Hindlimb muscle (tissue), 1 donor: ENCODE results near the gene KCNJ10. TPM values are rescaled to one million over a fixed set of nuclear protein-coding genes. Genes with fewer than 3 reads are reported as not detected.
A peak's percentile ranks its signal among the peaks of the same experiment; 100 is the strongest.

Experiments
- DNase-seq: peaks from one replicate; pipeline ENCODE4 v3.0.0-alpha.2; 2013
- polyA plus RNA-seq: library from polyadenylated mRNA; unstranded; fragments of 120-200 nt; gene quantifications from one replicate; pipeline ENCODE4 v1.2.1, GENCODE V29; 2013; ENCODE audit not compliant: insufficient read length

The KCNJ10 gene
- polyA plus RNA-seq, 1 donor = 0.46 TPM

DNA sequence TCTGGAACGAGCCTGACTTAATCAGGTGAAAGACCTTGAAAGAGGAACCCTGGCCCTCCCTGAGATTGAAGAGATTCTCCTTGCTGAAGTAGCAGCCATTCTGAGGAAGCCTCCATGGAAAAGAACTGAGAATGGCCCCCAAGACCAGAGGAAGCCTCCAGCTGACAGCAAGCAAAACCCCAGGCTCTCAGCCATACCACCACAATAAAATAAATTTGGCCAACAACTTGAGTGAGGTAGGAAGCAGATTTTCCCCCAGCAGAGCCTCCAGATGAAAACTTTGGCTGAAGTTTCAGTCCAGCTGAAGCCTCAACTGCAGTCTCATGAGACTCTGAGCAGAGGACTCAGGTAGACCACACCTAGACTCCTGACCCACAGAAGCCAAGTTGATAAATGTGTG is 82.0 kb downstream of the KCNJ10 start:
- no peak for DNase-seq

DNA sequence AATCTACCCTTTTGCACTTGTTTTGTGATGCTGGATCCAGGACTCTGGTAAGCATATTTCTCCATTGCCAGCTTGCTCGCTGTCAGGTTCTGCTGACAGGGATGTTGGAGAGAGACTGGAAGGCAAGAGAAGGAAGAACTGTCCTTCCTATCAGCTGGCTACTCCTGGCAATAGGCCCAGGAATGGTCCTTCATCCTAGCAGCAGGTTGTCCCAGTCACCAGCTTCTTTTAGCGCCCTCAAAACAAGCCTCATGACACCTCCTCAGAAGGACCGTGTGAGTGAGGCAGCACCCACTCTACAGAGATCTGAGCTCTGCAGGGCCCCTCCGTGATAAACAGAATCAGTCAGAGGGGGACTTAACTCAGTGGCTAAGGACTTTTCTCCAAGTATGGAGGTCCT is 82.8 kb downstream of the KCNJ10 start:
- no peak for DNase-seq

DNA sequence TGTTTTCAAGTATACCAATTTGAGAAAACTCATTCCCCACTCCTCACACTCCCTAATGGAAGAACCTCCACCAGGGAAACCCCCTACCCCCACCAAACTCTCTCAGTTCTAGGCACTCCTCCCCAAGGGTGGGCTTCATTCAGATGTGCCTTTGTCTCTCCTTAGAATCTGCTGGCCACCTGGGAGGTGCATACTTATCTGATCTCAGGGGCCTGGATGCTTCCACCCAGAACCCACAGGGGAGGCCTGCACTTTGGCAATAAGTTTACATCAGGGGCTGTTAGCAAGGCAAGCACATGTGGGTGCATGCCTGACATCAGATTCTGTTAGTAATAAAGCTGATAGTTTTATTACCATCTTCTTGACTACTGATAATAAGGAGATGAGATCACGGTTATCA is 83.4 kb downstream of the KCNJ10 start:
- no peak for DNase-seq

DNA sequence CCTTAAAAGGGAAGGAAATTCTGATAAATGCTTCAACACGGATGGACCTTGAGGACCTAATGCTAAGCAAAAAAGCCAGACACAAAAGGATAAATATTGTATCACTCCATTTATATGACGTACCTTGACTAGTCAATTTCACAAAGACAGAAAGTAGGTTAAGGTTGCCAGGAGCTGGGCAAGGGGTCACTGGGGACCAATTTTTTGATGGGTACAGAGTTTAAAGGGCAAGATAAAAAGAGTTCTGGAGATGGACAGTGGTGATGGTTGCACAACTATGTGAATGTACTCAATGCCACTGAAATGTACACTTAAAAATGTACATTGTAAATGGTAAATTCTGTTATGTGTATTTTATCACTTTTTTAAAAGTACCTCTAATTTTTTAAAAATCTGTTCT is 83.9 kb downstream of the KCNJ10 start:
- DNase-seq = no peak

DNA sequence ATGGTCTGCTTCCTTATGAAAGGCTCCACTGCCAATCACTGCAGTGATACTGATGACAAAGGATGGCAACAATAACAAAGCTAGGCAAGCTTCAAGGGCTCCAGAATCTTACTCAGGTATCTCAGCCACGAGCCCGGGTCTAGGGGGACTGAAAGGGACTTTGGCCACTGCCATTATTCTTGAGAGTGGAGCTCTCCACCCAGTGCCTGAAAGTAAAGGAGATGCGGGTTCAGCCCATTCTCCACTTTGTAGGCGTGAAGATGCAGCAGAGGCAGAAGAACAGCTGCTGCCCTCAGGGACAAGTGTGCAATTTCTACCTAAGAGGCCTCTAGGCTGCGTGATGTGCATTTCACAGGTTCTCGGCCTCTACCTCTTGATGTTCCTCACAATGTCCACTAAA is 84.5 kb downstream of the KCNJ10 start:
- no peak for DNase-seq

DNA sequence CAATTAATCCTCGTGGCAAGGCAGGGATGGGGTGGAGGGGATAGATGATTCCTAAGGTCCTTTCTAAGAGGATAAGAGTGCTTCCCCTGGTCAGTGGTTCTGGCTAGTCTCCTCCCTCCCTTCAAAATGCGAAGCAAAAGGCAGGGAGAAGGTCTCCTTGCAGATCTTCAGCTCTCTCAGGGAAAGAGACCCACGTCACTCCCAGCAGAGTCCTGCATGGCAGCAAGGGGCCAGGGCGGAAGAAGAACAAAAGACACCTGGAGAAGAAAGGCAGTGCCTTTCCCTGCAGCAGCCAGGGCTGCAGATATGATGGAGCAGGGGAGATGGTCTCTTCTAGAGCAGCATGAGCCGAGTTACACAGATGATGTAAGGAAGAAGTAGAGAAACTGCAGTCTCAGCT is 86.3 kb downstream of the KCNJ10 start:
- no peak for DNase-seq

DNA sequence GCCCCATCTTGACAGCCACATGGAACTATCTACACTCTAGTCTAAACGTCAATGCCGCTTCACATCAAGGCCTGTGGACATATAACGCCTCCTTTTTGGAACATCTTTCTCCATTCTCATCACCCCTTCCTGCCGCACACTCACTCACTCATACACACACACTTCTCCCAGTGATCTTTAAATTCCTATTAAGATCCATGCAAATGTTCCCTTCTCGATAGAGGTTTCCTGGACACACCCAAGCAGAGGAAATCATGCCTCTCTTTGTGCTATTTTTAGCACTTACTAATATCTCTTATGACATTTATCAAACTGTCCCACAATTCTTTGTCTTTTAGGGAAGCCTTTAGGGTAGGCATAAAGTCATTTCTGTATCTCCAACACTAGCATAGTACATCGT is 87.7 kb downstream of the KCNJ10 start:
- DNase-seq = no peak

DNA sequence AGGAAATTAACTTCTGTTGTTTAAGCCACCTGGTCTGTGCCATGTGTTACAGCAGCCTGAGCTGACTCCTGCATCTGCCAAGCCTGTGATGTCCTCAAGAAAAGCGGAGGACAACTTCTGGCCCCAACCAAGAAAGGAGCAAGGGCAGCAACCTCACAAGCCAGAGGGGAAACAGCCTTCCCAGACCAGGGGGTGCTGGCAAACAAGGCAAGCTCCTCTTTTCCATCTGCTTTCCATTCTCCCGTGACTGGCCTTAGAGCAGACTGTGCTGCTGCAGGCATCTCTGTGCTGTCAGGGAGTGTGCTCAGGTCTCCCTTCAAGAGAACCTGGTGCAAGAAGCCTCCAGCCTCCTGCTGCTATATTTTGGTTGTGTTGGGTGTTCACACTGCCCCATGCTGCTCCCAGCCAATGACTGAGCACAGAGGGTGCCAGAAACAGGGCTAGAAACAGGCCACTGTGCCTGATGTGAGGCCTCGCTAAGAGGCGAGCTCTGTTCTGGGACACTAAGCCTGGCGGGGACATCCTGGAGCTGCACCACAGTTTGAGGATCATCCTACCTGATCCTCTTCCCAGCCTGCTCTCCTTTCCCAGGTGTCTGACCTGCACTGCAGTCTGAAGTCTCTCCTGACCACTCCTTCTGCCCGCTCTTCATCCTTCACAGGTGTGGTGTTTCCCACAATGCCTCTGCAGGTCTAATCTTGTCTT is 88.5 kb downstream of the KCNJ10 start:
- DNase-seq = no peak

DNA sequence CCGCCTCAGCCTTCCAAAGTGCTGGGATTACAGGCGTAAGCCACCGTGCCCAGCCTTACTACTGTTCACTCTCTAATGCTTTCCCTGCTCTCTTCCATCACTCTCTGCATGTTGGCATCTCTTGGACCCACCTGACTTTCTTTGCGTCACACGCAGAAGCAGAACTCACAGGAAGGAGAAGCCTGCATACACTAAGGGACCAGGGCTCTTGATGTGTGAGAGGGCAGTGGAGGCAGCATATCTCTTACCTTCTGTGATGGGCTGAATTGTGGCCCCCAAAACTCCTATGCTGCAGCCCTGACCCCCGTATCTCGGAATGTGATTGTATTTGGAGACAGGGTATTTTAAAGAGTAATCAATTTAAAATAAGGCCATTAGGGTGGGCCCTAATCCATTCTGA is 89.2 kb downstream of the KCNJ10 start:
- DNase-seq = no peak

DNA sequence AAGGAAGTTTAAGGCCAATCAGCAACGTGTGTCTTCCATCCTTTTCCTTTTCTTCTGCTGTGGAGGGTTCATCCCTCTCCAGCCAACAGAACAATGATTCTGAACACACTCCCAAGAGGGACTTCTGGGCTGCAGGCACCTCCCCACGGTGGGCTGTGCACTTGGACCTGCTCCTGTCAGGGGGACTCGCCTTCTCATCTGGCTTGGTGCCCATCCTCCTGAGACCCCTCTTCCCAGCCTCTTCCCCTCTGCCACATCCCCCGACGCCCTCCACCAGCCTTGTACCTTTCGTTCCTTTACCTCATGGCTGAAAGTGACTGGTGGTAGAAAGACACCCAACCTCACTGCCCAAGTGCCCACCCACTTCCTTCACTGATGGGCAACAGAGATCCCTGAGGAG is 89.9 kb downstream of the KCNJ10 start:
- DNase-seq = no peak

DNA sequence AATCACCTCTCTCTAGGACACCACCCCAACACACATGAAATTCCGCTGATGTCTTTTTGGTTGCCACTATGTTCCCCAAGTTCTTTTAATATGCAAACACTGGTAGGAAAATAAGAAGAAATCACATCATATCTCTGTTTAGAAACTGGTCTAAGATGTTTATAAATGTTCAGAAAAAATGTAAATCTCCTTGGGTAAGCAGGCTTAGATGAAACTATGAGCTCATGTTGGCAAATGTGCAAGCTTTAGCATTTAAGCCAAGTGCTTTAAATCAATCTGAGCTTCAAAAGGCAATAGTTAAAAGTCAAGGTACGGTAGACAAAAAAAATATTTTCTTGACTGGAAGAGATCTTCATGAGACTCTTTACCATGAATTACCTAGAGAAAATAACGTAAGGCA is 90.7 kb downstream of the KCNJ10 start:
- DNase-seq = no peak

DNA sequence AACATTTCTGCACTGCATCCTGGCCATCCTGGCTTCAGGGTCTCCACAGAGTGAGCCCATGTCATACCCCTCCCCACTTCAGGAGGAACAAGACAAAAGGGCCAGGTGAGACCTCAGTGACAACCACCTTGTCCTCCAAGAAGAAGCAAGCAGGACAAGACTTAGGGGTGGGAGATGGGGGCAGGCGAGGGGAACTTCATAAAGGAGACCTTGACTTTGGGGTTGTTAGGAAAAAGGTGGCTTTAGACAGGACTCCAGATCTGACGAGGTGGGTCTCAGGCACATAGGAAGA is 91.9 kb downstream of the KCNJ10 start:
- no peak for DNase-seq

DNA sequence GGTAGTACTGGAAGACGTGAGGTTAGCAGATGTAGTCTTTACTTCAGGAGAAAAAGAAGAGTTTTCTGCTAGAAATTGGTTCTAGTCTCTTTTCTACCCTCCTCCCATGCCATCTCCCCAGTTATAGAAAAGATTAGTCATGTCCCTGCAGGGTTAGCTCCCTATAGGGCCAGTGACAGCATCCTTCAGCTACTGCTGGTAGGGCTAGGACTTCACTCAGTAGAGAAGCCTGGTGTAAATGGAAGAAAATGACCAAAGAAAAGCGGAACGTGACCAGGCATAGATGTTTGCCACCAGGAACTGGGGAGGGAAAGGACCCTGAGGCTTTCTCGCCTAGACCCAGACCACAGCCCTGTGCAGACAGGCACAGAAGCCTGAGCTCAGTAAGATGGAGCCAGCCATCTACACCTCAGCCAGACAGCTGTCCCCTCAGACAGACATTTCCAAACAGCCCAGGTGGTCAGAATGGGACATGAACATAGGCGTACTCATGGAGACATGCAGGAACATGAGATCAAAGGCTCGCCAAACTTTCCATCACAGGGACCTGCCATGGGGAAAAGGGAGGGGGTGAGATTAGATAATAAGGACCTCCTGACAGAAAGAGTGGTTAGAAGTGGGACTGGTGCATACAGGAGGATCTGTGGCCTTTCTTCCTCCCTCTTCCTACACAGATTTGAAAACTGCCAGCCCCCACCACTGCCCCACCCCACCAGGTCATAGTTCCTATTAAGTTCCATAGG is 92.4 kb downstream of the KCNJ10 start:
- no peak for DNase-seq

DNA sequence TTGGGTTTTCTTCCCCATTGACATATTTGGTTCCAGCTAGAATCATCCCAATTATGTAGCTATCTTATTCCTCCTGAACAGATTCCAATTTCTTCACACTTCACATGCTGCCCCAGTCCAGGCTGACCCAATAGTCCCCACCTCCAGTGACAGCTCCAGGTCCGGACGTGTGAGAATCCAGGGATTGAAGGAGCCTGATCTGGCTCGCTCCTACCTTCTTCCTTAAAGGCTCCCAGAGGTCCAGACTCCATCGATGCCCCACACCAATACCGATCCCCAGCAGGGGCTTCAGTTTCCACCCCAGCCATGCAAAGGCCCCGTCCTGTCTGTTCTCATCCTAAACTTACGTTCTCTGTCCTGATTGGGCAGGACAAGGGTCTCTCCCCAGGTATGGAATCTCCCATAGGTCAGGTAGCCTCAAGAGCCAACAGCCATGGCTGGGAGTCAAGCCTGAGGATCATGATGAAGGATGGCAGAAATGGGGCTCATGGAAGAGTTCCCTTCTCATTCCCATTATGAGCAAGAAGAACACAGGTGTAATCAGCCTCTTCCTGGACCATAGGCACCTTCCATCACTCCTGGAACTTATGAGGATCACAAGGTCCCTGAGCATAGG is 95.5 kb downstream of the KCNJ10 start:
- DNase-seq = no peak

DNA sequence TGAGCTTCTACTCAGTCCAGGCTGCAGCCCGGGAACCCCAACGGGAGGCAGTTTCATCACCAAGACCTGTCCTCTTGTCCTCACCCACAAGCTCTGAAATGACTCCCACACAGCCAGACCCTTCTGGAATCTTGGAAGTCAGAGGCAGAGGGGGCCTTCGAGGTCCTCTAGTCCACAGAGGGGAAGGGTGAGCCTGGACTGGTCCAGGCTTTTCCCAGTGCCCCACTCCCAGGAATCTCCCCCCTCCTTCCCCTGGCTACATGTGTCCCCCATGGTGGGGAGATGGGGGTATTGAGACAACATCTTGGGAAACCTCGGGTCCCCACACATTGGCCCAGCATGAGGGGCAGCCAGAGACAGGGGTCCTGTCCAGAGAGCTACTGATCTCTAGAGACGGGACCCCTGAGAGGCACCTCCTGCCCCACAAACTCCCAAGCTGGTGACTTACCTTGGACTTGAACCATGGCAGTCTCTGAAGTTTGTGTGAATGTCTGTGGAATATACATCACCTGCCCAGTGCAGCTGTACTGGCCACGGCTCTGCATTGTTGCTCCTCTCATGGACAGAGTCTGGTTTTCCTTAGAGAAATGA is 96.5 kb downstream of the KCNJ10 start:
- no peak for DNase-seq

DNA sequence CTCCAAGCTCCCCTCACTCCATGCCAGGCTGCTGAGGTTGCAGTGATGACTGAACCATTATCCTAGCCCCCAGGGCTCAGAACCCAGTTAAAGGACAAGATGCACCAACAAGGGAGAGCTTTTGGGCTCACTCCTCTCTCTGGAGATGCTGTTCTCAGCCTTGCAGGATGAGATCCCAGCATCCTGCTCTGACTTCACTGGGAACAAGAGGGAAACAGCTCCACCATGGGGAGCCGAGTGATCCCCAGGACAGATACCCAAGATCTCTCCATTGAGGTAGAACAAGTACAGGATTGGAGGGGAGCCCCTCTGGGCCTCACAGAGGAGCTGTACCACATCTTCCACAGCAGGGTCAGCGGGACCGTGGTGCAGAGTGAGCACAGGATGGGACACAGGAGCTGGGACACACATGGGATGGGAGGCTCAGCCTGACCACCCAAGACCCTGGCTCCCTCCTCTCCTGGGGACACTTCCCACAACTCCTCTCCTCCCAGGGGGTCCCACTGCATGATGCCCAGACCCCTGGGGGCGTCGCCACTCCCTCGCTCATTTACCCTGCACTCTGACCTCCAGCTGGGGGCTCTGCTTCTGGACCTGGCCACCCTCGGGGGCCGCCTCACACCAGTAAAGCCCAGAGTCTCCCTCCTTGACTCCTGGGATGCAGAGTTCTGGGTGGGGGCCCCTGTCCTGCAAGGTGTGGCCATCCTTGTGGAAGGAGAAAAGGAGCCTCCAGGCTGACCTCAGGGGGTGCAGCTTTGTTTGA is 97.3 kb downstream of the KCNJ10 start:
- no peak for DNase-seq

DNA sequence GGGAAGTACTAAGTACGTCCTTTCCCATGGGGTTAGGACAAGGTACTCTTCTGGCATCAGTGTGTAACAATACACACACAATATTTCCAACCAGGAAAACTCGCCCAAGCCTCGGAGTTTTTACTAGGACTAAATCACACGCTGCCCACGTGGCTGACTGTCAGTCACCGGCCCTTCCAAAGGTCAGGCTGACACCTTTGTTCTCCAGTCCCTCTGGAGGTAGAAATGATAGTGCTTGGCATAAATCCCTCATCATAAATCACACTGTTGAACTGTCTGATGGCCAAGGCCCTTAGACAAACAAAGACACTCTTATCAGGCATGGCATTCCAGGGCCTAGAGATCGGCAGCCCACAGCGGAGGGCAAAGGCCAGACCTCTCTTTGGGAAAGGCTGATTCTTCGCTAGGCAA is 99.0 kb downstream of the KCNJ10 start:
- no peak for DNase-seq

DNA sequence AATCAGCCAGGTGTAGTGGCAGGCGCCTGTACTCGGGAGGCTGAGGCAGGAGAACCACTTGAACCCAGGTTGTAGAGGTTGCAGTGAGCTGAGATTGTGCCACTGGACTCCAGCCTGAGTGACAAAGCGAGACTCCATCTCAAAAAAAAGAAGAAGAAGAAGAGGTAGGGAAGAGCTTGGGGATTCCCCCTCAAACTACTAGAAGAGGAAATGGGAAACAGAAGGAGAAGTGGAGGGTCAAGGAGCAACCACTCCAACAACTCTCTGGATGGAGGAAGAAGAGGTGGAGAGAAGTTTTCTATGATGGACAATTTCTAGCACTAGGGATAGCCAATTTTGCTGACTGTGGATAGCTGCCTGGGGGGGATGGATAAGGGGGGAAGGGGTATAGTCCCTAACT is 101.1 kb downstream of the KCNJ10 start:
- no peak for DNase-seq

DNA sequence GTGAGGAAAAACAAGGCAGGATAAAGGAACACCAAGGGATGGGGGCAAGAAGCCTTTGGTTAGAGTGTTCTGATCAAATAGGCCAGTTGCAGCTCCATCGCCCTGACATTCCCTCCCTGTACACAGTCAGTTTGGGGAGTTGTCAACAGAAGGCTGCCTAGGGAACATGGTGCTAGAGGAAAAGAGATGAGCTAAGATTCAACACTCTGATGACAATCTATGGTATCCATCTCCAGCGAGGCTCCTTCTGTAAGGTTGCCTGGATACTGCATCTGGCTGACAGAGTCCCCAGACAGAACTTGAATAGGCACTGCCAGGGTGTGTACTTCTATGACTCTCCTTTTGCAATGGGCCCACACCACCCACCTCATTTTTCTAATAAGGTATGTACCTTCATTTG is 104.7 kb downstream of the KCNJ10 start:
- DNase-seq = no peak

DNA sequence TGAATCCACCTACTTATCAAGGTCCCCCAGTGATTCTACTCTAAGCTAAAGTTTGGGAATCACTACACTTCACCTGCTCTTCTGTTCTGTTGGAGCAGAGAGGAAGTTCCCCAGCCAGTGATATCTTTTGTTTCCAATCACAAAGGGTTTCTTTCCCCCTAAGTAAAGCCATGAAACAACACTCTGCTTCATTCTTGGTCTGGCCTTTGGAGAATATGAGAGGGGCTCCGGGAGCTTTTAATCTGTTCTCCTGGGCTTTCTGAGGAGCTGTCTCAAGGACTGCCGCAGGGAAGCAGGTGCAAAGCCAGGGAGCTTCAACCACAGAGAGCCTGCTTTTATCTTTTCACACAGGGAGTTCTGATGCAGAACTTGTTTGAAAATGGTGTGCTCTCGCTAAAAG is 105.8 kb downstream of the KCNJ10 start:
- DNase-seq = no peak

DNA sequence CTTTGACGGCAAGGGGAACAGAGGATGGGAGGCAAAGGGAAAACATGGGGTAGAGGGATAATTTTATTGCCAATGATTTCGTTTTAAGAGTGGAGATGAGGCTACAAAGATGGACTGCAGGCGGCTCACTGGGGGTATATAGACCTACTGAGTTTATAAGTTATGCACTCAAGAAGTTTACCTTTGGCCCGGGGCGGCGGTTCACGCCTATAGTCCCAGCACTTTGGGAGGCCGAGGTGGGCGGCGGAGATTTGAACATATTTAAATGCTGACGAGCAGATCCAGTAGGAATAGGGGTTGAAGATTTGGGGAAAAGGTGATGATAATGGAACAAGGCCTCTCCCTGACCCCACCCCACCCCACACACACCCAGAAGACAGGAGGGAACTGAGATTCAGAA is 107.8 kb downstream of the KCNJ10 start:
- DNase-seq = no peak

DNA sequence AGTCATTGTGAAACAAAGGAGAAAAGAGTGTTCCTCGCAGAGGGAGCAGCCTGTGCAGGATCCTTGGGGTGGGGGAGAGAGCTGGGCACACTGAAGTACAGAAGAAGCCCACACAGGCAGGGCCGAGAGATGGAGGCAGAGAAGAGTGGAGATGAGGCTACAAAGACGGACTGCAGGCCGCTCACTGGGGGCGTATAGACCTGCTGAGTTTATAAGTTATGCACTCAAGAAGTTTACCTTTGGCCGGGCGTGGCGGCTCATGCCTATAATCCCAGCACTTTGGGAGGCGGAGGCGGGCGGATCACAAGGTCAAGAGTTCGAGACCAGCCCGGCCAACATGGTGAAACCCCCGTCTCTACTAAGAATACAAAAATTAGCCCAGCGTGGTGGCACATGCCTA is 108.3 kb downstream of the KCNJ10 start:
- no peak for DNase-seq

DNA sequence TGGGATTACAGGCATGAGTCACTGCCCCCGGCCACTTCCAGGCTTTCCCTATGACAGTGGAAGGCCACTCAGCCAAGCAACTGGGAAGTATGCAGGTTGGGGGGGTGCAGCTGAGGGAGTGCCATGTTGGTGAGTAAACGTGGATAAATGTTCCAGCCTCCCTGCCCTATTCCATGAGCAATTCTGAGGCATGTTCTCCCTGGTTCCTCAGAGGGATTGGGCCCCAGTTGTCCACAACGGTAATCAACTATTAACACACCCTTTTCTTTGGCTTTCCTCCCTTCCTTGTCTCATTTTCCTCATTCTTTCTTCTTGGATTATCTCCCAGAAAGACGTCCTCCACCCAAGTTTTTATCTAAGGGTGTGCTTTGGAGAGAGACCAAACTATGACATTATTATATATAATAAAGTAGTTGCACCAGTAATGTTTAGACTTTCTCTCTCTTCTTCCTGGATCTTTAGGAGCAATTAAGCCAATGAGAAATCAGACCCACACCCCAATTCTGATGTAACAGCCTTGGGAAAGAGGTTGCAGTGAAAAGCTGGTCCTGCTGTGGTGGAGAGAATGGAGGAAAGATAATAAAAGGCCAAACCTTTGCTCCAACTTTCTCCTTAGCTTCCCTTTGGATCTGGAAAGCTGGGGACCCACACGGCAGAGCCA is 109.1 kb downstream of the KCNJ10 start:
- DNase-seq = peak; percentile 62
